Stimulated activated CD8-positive, alpha-beta memory T cell treated with anti-CD3 and anti-CD28 coated beads, Interleukin-12 subunit alpha, Interleukin-12 subunit beta, amount 100 ng/mL, for 24 hours (primary cell): ENCODE data around the gene MAPT.
A peak's percentile ranks its signal among the peaks of the same experiment; 100 is the strongest.
"Not testable (repeated sequence)": the region's sequence is repeated elsewhere in the genome, so short reads cannot be mapped to it uniquely, and the experiment has no call there.

Source experiments
- DNase-seq: peaks from one replicate; pipeline ENCODE4 v3.0.0-alpha.2; 2020; ENCODE audit errors: extremely low read depth

The MAPT gene

GRCh38 chr17:45992175-45992574 lies 97.8 kb downstream of the MAPT start:
- no peak for DNase-seq

- no peak for DNase-seq
Observed at GRCh38 chr17:45992904-45993303, 98.5 kb downstream of the MAPT start.

- no peak for DNase-seq
Observed at GRCh38 chr17:45993962-45994627, 99.7 kb downstream of the MAPT start.

GRCh38 chr17:45994987-45995386 lies 100.6 kb downstream of the MAPT start:
- DNase-seq: no peak

- no peak for DNase-seq
Observed at GRCh38 chr17:45995627-45996270, 101.4 kb downstream of the MAPT start.

GRCh38 chr17:45996282-45996937 lies 102.1 kb downstream of the MAPT start:
- no peak for DNase-seq

GRCh38 chr17:45997166-45997565 lies 102.8 kb downstream of the MAPT start:
- no peak for DNase-seq

- no peak for DNase-seq
Observed at GRCh38 chr17:45997624-45998023, 103.3 kb downstream of the MAPT start.

GRCh38 chr17:45998987-45999899 lies 104.9 kb downstream of the MAPT start, which contains the start of gene STH:
Gene STH, plus strand, starts transcription at chr17:45999250. Its CDS starts 30 bp downstream, at chr17:45999280.
- no peak for DNase-seq

GRCh38 chr17:45999900-46000290 lies 105.5 kb downstream of the MAPT start:
- DNase-seq: no peak

- DNase-seq: no peak
Observed at GRCh38 chr17:46000292-46000691, 105.9 kb downstream of the MAPT start.

- DNase-seq: no peak
Observed at GRCh38 chr17:46000757-46001156, 106.4 kb downstream of the MAPT start.

- DNase-seq: no peak
Observed at GRCh38 chr17:46001390-46002310, 107.3 kb downstream of the MAPT start.

- peak; percentile 28 for DNase-seq
Observed at GRCh38 chr17:46002311-46002972, 108.1 kb downstream of the MAPT start.

GRCh38 chr17:46002973-46003316 lies 108.6 kb downstream of the MAPT start:
- DNase-seq: no peak

- DNase-seq: no peak
Observed at GRCh38 chr17:46003907-46004748, 109.8 kb downstream of the MAPT start.

- DNase-seq: not testable (repeated sequence)
Observed at GRCh38 chr17:46006082-46006481, 111.7 kb downstream of the MAPT start.

- DNase-seq: no peak
Observed at GRCh38 chr17:46007461-46007965, 113.2 kb downstream of the MAPT start.

GRCh38 chr17:46008591-46008990 lies 114.2 kb downstream of the MAPT start:
- no peak for DNase-seq
